Suprapubic skin (tissue), 4 donors: ENCODE measurements around the gene TIAM1. TPM values are rescaled to one million over a fixed set of nuclear protein-coding genes. Genes with fewer than 3 reads are reported as not detected.

Source experiments
- DNase-seq, 2 donors: peaks; one replicate each; pipeline ENCODE4 v3.0.0-alpha.2; 2019; ENCODE audit warnings: low spot score in 2 of 2
- H3K27ac ChIP-seq: fragments of 200-600 bp; sonication (generic); one replicate; pipeline ENCODE4 v1.5.1; 2019
- H3K27me3 ChIP-seq: fragments of 200-600 bp; sonication (generic); one replicate; pipeline ENCODE4 v1.5.1; 2019
- H3K36me3 ChIP-seq: fragments of 200-600 bp; sonication (generic); one replicate; pipeline ENCODE4 v1.5.1; 2019
- H3K4me1 ChIP-seq: fragments of 200-600 bp; sonication (generic); one replicate; pipeline ENCODE4 v1.5.1; 2019
- H3K4me3 ChIP-seq: fragments of 200-600 bp; sonication (generic); one replicate; pipeline ENCODE4 v1.5.1; 2019; ENCODE audit warnings: mild to moderate bottlenecking
- H3K9me3 ChIP-seq: fragments of 200-600 bp; sonication (generic); one replicate; pipeline ENCODE4 v1.5.1; 2019
- EP300 ChIP-seq: sonication (generic); formaldehyde crosslinking; IDR thresholded peaks from one replicate; pipeline ENCODE4 v1.6.1; 2017; ENCODE audit warnings: antibody characterized with exemption
- POLR2A ChIP-seq, 2 donors: fragments of 450-650 bp; IDR thresholded peaks; one replicate each; pipeline ENCODE4 v1.6.1; 2017; ENCODE audit warnings: antibody characterized with exemption in 2 of 2, mild to moderate bottlenecking in 2 of 2, moderate library complexity in 2 of 2
- POLR2AphosphoS5 ChIP-seq, 3 donors: sonication (generic); formaldehyde crosslinking; IDR thresholded peaks; one replicate each; pipeline ENCODE4 v1.6.1; 2017; ENCODE audit warnings: antibody characterized with exemption in 3 of 3
- WGBS: methylation state at CpG from one replicate; pipeline ENCODE4 v1.1.5; 2018; 5-methylcytosine and 5-hydroxymethylcytosine counted together
- total RNA-seq, 4 donors: library from RNA; depleted of rRNA; stranded (reverse); fragments of >200 nt; gene quantifications; one replicate each; pipeline ENCODE4 v1.1.0, GENCODE V29; 2016
- TF ChIP-seq, protein P1 (sequence below), 2 donors: fragments of 200-600 bp in 1 of 2; fragments of 450-650 bp in 1 of 2; sonication (generic) in 1 of 2; IDR thresholded peaks; one replicate each; pipeline ENCODE4 v1.5.1; 2016 to 2019; ENCODE audit warnings: antibody characterized with exemption in 2 of 2, mild to moderate bottlenecking in 1 of 2, moderate library complexity in 1 of 2

TIAM1 gene
- total RNA-seq, 4 donors from 2014 or later = 71.9 to 135 (median 87.9) TPM

- H3K4me1 ChIP-seq = peaks cover 26% of the 10 kb centered on the region
- no peaks in the 10 kb centered on the region for H3K36me3 ChIP-seq
- no peak for DNase-seq
- H3K4me3 ChIP-seq = no peak overlapping the region
- peak overlapping the region; percentile 78 for H3K27ac ChIP-seq
- no peaks in the 10 kb centered on the region for H3K27me3 ChIP-seq
- TF ChIP-seq, protein P1, sequence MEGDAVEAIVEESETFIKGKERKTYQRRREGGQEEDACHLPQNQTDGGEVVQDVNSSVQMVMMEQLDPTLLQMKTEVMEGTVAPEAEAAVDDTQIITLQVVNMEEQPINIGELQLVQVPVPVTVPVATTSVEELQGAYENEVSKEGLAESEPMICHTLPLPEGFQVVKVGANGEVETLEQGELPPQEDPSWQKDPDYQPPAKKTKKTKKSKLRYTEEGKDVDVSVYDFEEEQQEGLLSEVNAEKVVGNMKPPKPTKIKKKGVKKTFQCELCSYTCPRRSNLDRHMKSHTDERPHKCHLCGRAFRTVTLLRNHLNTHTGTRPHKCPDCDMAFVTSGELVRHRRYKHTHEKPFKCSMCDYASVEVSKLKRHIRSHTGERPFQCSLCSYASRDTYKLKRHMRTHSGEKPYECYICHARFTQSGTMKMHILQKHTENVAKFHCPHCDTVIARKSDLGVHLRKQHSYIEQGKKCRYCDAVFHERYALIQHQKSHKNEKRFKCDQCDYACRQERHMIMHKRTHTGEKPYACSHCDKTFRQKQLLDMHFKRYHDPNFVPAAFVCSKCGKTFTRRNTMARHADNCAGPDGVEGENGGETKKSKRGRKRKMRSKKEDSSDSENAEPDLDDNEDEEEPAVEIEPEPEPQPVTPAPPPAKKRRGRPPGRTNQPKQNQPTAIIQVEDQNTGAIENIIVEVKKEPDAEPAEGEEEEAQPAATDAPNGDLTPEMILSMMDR (IDR thresholded peaks at IDR 0.05) = no peak
- no peaks in the 10 kb centered on the region for H3K9me3 ChIP-seq
- 58% methylated on average over 4 of the region's 4 CpGs for WGBS
Measured at GRCh38 chr21:31354122-31354521, 10.1 kb upstream of the TIAM1 start.

- H3K9me3 ChIP-seq = no peaks in the 10 kb centered on the region
- no peaks in the 10 kb centered on the region for H3K27me3 ChIP-seq
- WGBS = 66% methylated on average over 2 of the region's 2 CpGs
- DNase-seq = no peak
- no peak overlapping the region for H3K4me3 ChIP-seq
- no peaks in the 10 kb centered on the region for H3K36me3 ChIP-seq
- peak overlapping the region; percentile 78 for H3K27ac ChIP-seq
- TF ChIP-seq, protein P1 (IDR thresholded peaks at IDR 0.05) = no peak
- TF ChIP-seq POLR2AphosphoS5 (IDR thresholded peaks at IDR 0.05) (no peak), POLR2A (IDR thresholded peaks at IDR 0.05) (no peak), EP300 (no peak)
- peaks cover 26% of the 10 kb centered on the region for H3K4me1 ChIP-seq
Measured at GRCh38 chr21:31352836-31353235, 8.8 kb upstream of the TIAM1 start.

GRCh38 chr21:31351960-31352359 is 7.9 kb upstream of the TIAM1 start:
- no peaks in the 10 kb centered on the region for H3K9me3 ChIP-seq
- no peak overlapping the region for H3K27ac ChIP-seq
- DNase-seq = no peak
- WGBS = 52% methylated on average over 3 of the region's 3 CpGs
- no peak overlapping the region for H3K4me3 ChIP-seq
- H3K4me1 ChIP-seq = peaks cover 26% of the 10 kb centered on the region
- H3K36me3 ChIP-seq = no peaks in the 10 kb centered on the region
- TF ChIP-seq POLR2AphosphoS5 (IDR thresholded peaks at IDR 0.05) = no peak
- no peak for TF ChIP-seq POLR2A (IDR thresholded peaks at IDR 0.05)
- TF ChIP-seq, protein P1 (IDR thresholded peaks at IDR 0.05) = no peak
- TF ChIP-seq EP300 = no peak
- H3K27me3 ChIP-seq = no peaks in the 10 kb centered on the region

DNA sequence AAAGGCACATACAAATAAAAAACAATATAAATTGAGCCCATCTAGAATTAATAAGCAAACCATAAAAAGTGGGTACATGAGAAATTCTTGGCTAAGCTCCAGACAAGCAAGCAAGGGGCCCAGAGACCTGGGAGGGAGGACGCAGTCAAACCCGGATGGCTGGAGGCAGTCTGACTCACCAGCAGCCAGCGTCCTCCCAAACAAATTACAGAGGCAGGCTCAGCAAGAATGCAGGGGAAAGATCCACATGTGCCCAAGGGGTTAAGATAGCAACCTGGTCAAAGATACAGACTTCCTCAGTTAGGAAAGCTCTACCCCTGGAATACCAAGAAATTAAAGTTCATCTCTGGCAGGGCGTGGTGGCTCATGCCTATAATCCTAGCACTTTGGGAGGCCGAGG is 7.4 kb upstream of the TIAM1 start:
- 47% methylated on average over 5 of the region's 5 CpGs for WGBS
- H3K4me1 ChIP-seq = peaks cover 26% of the 10 kb centered on the region

GRCh38 chr21:31349208-31349607 is 5.1 kb upstream of the TIAM1 start:
- no peak for DNase-seq
- Histone ChIP-seq H3K27me3 (peaks cover 5% of the 10 kb centered on the region), H3K27ac (no peak overlapping the region), H3K4me1 (peaks cover 26% of the 10 kb centered on the region), H3K36me3 (no peaks in the 10 kb centered on the region), H3K9me3 (no peaks in the 10 kb centered on the region), H3K4me3 (no peak overlapping the region)
- no peak for TF ChIP-seq EP300
- no peak for TF ChIP-seq POLR2AphosphoS5 (IDR thresholded peaks at IDR 0.05)
- 77% methylated on average over 4 of the region's 4 CpGs for WGBS

More for the DNA sequence above, 7.4 kb upstream of the TIAM1 start:
- H3K27me3 ChIP-seq = no peaks in the 10 kb centered on the region
- TF ChIP-seq EP300 = no peak
- TF ChIP-seq, protein P1 (IDR thresholded peaks at IDR 0.05) = no peak
- no peak overlapping the region for H3K4me3 ChIP-seq
- no peaks in the 10 kb centered on the region for H3K36me3 ChIP-seq
- H3K27ac ChIP-seq = no peak overlapping the region
- no peak for DNase-seq
- H3K9me3 ChIP-seq = no peaks in the 10 kb centered on the region

DNA sequence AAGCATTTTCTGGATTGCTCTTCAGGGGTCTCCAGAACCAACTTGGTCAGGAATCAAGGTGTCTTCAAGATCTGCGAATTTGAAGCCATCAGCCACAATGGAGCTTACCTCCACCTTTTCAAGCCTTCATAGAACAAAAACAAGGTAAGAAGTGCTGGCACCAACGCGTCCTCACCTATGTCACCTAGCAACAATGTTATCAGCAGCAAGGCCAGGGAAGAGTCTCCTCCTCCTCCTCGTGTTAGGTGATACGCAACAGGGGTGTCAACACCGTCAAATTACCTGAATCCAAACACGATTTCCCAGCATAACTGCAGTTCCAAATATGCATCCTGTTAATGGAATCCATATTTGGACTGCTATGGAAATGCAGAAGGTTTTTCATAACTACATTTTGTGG is 4.1 kb upstream of the TIAM1 start:
- Histone ChIP-seq H3K9me3 (no peaks in the 10 kb centered on the region), H3K4me3 (no peak overlapping the region), H3K27ac (no peak overlapping the region), H3K36me3 (no peaks in the 10 kb centered on the region), H3K27me3 (peaks cover 5% of the 10 kb centered on the region), H3K4me1 (peaks cover 27% of the 10 kb centered on the region)
- DNase-seq = no peak
- TF ChIP-seq EP300 = no peak
- TF ChIP-seq POLR2AphosphoS5 (IDR thresholded peaks at IDR 0.05) = no peak
- TF ChIP-seq POLR2A (IDR thresholded peaks at IDR 0.05) = no peak
- TF ChIP-seq, protein P1 (IDR thresholded peaks at IDR 0.05) = no peak
- WGBS = 82% methylated on average over 7 of the region's 7 CpGs
